ENCODE data around the gene PRKN. TPM values are rescaled to one million over a fixed set of nuclear protein-coding genes. Genes with fewer than 3 reads are reported as not detected.
"Not testable (repeated sequence)": the region's sequence is repeated elsewhere in the genome, so short reads cannot be mapped to it uniquely, and the experiment has no call there.

Gene PRKN
- total RNA-seq, 1 donor from 2014 or later = not detected

DNA sequence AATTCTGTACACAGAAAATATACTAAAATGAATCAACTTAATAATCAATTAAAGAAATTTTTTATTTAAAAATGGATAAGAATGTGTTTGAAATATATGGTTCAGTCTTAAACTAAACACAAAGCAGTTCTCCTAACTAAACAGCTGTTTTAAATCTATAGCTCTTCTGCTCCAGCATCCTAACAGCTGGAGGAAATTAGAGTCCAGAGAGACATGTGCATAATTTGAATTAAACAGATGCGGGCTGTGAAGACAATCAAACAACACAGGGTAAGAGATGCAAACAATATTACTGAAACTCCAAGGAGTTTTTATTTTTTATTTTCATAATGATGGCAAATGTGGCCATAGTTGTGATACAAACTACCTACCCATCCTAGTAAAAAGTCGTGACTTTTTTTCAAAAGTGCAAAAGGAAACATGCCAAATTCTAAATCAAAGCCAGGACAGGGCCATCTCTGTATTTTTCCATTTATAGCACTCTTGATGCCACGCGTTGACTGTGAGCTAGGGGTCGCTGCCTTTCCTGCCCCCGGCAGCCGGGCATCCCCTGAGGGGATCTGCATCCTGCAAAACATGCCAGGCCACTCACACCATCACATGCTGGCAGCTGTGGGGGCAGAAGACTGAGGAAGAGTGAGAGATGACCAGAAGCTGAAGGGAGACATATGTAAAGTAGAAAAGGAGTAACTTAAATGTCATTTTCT, 310.6 kb downstream of the PRKN start:
- no peak overlapping the region for H3K4me3 Mint-ChIP-seq
- DNase-seq (ENCODE audit: low spot score) = no peak
- intact Hi-C loops (cut with micrococcal nuclease) = no loop called here

DNA sequence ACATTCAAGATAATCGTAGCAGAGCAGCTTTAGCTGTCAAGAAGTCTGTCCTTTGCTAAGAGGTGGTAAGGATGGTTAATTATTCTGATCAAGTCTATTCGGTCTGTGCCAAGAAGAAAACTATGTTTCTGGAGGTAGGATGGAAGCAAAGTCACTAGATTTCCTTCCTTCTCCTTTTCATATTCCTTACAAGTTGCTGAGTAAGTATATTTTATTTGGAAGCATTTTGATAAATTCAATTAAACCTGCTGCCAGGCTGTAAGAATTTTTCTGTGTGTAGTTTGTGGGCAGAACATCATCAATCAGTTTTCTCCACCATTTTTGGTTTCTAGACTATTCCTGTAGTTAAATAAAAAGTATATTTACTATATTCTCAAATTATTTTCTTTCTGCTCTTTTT, 311.3 kb downstream of the PRKN start:
- intact Hi-C loops (cut with micrococcal nuclease) = no loop called here
- no peaks in the 10 kb centered on the region for H3K27me3 Mint-ChIP-seq (ENCODE audit: insufficient read depth)
- H3K36me3 Mint-ChIP-seq (ENCODE audit: low read depth) = no peaks in the 10 kb centered on the region
- H3K27ac Mint-ChIP-seq = no peak overlapping the region
- H3K9me3 Mint-ChIP-seq = no peaks in the 10 kb centered on the region
- no peak for DNase-seq (ENCODE audit: low spot score)
- H3K4me1 Mint-ChIP-seq (ENCODE audit: low read depth) = no peaks in the 10 kb centered on the region
- H3K4me3 Mint-ChIP-seq = no peak overlapping the region

More for the DNA sequence above, 310.6 kb downstream of the PRKN start:
- Mint-ChIP-seq H3K4me1 (ENCODE audit: low read depth) (no peaks in the 10 kb centered on the region), H3K27ac (no peak overlapping the region), H3K9me3 (no peaks in the 10 kb centered on the region), H3K27me3 (ENCODE audit: insufficient read depth) (no peaks in the 10 kb centered on the region), H3K36me3 (ENCODE audit: low read depth) (no peaks in the 10 kb centered on the region)

DNA sequence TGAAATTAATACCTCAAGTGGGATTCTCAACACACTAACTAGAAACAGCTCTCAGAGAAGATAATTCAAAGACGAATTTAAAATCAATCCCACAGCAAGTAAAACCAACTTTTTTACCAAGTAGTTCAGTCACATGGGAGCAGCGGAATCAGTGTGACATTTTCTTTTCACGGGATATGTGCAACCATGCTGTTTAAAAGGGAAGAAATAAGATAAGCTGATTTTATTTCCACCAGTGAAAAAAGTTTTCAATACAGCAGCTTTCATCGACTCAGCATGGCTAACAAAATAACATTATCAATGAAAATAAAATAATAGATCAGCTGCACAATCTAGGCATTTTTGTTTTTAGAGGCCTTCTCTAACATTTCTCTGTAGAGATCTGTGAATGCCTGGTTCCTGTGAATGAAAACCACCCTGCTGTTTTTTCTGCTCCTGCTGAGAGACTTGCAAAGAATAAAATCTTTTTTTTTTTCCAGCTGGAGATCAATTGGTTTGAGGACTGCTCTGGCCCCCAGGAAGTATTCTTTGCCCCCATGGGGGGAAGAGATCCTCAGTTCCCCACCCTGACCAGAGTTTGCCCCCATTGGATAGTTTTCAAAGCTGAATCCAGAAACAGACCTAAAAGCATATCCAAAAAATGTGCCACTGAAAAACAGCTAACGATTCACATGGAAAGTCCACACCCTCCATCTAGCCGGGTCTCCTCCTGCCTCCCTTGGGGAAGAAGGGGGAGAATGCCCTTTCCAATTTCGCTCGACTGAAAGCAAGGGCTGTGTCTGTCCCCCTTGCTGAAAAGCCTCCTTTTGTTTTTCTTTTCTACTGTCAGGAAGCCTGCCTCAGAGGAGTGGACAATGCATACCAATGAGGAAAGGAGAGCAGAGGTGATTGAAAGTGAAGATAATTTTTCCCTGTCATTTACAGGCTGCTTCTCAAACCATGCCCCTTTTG, 317.6 kb downstream of the PRKN start:
- H3K27me3 Mint-ChIP-seq (ENCODE audit: insufficient read depth) = peaks cover 2% of the 10 kb centered on the region
- H3K4me3 Mint-ChIP-seq = no peak overlapping the region
- H3K27ac Mint-ChIP-seq = no peak overlapping the region
- no peaks in the 10 kb centered on the region for H3K36me3 Mint-ChIP-seq (ENCODE audit: low read depth)
- H3K9me3 Mint-ChIP-seq = peaks cover 4% of the 10 kb centered on the region
- intact Hi-C loops (cut with micrococcal nuclease) = no loop called here
- no peak for DNase-seq (ENCODE audit: low spot score)
- H3K4me1 Mint-ChIP-seq (ENCODE audit: low read depth) = no peaks in the 10 kb centered on the region

GRCh38 chr6:162408826-162409535, 318.6 kb downstream of the PRKN start:
- intact Hi-C loops (cut with micrococcal nuclease) = no loop called here
- Mint-ChIP-seq H3K9me3 (peaks cover 7% of the 10 kb centered on the region), H3K27ac (no peak overlapping the region), H3K27me3 (ENCODE audit: insufficient read depth) (peaks cover 2% of the 10 kb centered on the region), H3K4me3 (no peak overlapping the region), H3K4me1 (ENCODE audit: low read depth) (no peaks in the 10 kb centered on the region), H3K36me3 (ENCODE audit: low read depth) (no peaks in the 10 kb centered on the region)
- DNase-seq (ENCODE audit: low spot score) = no peak

- no peaks in the 10 kb centered on the region for H3K36me3 Mint-ChIP-seq (ENCODE audit: low read depth)
- intact Hi-C loops (cut with micrococcal nuclease) = no loop called here
- H3K9me3 Mint-ChIP-seq = peaks cover 7% of the 10 kb centered on the region
- DNase-seq (ENCODE audit: low spot score) = no peak
- no peak overlapping the region for H3K27ac Mint-ChIP-seq
- no peak overlapping the region for H3K4me3 Mint-ChIP-seq
- H3K27me3 Mint-ChIP-seq (ENCODE audit: insufficient read depth) = peaks cover 2% of the 10 kb centered on the region
- H3K4me1 Mint-ChIP-seq (ENCODE audit: low read depth) = no peaks in the 10 kb centered on the region
Observed at GRCh38 chr6:162404951-162405350, 322.6 kb downstream of the PRKN start.

DNA sequence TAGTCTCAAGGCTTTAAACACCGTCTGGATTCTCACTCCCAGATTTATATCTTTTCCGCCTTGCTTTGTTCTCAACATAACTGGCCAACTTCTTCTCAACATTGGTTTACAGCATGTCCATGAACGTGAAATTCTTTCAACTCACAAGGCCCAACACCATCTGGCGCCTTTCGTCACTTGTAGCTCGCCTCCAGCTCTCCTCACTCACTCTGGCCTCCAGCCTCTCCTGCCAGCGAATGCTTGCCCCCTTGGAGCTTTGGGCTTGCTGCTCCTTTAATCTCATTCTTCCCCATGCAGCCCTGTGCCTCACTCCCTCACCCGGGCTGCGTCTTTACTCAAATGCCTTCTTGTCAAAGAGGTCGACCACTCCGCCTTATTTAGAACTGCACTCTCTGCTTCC, 324.5 kb downstream of the PRKN start:
- intact Hi-C loops (cut with micrococcal nuclease) = no loop called here
- no peaks in the 10 kb centered on the region for H3K4me1 Mint-ChIP-seq (ENCODE audit: low read depth)
- no peak for DNase-seq (ENCODE audit: low spot score)
- H3K27ac Mint-ChIP-seq = no peak overlapping the region
- H3K4me3 Mint-ChIP-seq = no peak overlapping the region
- H3K9me3 Mint-ChIP-seq = peaks cover 7% of the 10 kb centered on the region
- no peaks in the 10 kb centered on the region for H3K27me3 Mint-ChIP-seq (ENCODE audit: insufficient read depth)
- no peaks in the 10 kb centered on the region for H3K36me3 Mint-ChIP-seq (ENCODE audit: low read depth)

- Mint-ChIP-seq H3K27me3 (ENCODE audit: insufficient read depth) (no peaks in the 10 kb centered on the region), H3K4me1 (ENCODE audit: low read depth) (no peaks in the 10 kb centered on the region), H3K4me3 (no peak overlapping the region), H3K9me3 (no peaks in the 10 kb centered on the region), H3K36me3 (ENCODE audit: low read depth) (no peaks in the 10 kb centered on the region), H3K27ac (no peak overlapping the region)
- intact Hi-C loops (cut with micrococcal nuclease) = no loop called here
- DNase-seq (ENCODE audit: low spot score) = no peak
Observed at GRCh38 chr6:162395181-162395580, 332.4 kb downstream of the PRKN start.

DNA sequence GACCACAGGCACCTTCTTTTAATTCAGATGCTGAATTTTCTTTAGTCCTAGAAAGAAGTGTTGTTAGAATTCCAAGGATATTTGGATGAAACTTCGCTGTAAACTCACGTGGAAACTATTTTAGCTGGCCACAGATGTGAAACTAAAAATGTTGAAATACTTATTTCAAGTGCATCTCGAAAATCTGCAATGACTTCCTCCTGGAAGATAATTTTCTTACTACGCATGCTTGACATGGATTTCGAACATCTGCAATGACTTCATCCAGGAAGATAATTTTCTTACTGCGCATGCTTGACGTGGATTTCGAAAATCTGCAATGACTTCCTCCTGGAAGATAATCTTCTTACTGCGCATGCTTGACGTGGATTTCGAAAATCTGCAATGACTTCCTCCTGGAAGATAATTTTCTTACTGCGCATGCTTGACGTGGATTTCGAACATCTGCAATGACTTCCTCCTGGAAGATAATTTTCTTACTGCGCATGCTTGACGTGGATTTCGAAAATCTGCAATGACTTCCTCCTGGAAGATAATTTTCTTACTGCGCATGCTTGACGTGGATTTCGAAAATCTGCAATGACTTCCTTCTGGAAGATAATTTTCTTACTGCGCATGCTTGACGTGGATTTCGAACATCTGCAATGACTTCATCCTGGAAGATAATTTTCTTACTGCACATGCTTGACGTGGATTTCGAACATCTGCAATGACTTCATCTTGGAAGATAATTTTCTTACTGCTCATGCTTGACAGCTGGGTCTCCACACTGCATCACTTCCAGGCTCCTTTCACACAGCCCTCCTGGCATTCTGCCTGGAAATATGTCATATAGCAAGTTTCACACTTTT, 336.4 kb downstream of the PRKN start:
- DNase-seq (ENCODE audit: low spot score); H3K4me1 Mint-ChIP-seq (ENCODE audit: low read depth); H3K27me3 Mint-ChIP-seq (ENCODE audit: insufficient read depth); H3K27ac Mint-ChIP-seq; H3K36me3 Mint-ChIP-seq (ENCODE audit: low read depth); H3K9me3 Mint-ChIP-seq; intact Hi-C loops (cut with micrococcal nuclease); H3K4me3 Mint-ChIP-seq: not testable (repeated sequence)

- no peaks in the 10 kb centered on the region for H3K27me3 Mint-ChIP-seq (ENCODE audit: insufficient read depth)
- no peak overlapping the region for H3K4me3 Mint-ChIP-seq
- no peak overlapping the region for H3K27ac Mint-ChIP-seq
- no peak for DNase-seq (ENCODE audit: low spot score)
- no peaks in the 10 kb centered on the region for H3K9me3 Mint-ChIP-seq
- intact Hi-C loops (cut with micrococcal nuclease) = no loop called here
- no peaks in the 10 kb centered on the region for H3K4me1 Mint-ChIP-seq (ENCODE audit: low read depth)
- H3K36me3 Mint-ChIP-seq (ENCODE audit: low read depth) = no peaks in the 10 kb centered on the region
Observed at GRCh38 chr6:162389343-162390085, 338.1 kb downstream of the PRKN start.

DNA sequence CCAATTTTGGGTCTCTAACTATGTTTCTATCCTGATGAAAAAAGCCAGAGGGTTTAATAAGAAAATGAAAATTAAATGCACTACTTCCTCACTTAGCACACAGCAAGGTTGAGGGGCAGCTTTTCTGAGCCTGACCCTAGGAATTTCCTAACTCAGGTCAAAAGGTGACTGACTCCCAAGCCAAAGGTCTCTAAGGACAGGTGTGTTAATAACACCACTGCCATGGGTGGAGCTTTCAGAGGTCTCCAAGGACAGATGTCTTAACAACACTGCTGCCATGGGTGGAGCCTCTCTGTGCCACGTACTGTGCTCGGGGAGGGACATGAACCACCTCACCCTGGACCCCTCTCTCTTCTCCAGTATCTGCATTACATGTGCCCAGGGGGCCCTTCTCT, 339.2 kb downstream of the PRKN start:
- no peaks in the 10 kb centered on the region for H3K9me3 Mint-ChIP-seq
- no peaks in the 10 kb centered on the region for H3K27me3 Mint-ChIP-seq (ENCODE audit: insufficient read depth)
- no peak for DNase-seq (ENCODE audit: low spot score)
- H3K27ac Mint-ChIP-seq = no peak overlapping the region
- no peak overlapping the region for H3K4me3 Mint-ChIP-seq
- intact Hi-C loops (cut with micrococcal nuclease) = no loop called here
- H3K4me1 Mint-ChIP-seq (ENCODE audit: low read depth) = no peaks in the 10 kb centered on the region
- H3K36me3 Mint-ChIP-seq (ENCODE audit: low read depth) = no peaks in the 10 kb centered on the region

- no peak for DNase-seq (ENCODE audit: low spot score)
- no peaks in the 10 kb centered on the region for H3K36me3 Mint-ChIP-seq (ENCODE audit: low read depth)
- H3K4me3 Mint-ChIP-seq = no peak overlapping the region
- H3K9me3 Mint-ChIP-seq = no peaks in the 10 kb centered on the region
- intact Hi-C loops (cut with micrococcal nuclease) = no loop called here
- H3K4me1 Mint-ChIP-seq (ENCODE audit: low read depth) = no peaks in the 10 kb centered on the region
- no peaks in the 10 kb centered on the region for H3K27me3 Mint-ChIP-seq (ENCODE audit: insufficient read depth)
- H3K27ac Mint-ChIP-seq = no peak overlapping the region
Observed at GRCh38 chr6:162387718-162388382, 339.7 kb downstream of the PRKN start.
